ENCODE results near the gene SARDH. TPM values are rescaled to one million over a fixed set of nuclear protein-coding genes. Genes with fewer than 3 reads are reported as not detected.

The SARDH gene
- total and polyA plus RNA-seq, 2 experiments from 2014 or later = 6.0 to 16.9 TPM

GRCh38 chr9:133758228-133758627 is 20.1 kb upstream of the SARDH start:
- DNase-seq (ENCODE audit: low read depth in 1 of 2, low spot score in 1 of 2) = no peak
- no peak for TF ChIP-seq CTCF (IDR thresholded peaks at IDR 0.05; ENCODE audit: low read depth, low read length)
- H3K27me3 ChIP-seq = no peaks in the 10 kb centered on the region

GRCh38 chr9:133754688-133755227 is 16.6 kb upstream of the SARDH start:
- H3K9me3 ChIP-seq (ENCODE audit: low read depth) = no peaks in the 10 kb centered on the region
- no peaks in the 10 kb centered on the region for H3K4me1 ChIP-seq (ENCODE audit: low read depth)
- DNase-seq (ENCODE audit: low read depth in 1 of 2, low spot score in 1 of 2) = peak in 1 of 2 donors; percentile 32
- H3K27ac ChIP-seq = no peak overlapping the region
- H3K36me3 ChIP-seq = no peaks in the 10 kb centered on the region
- no peak overlapping the region for H3K4me3 ChIP-seq
- TF ChIP-seq CTCF (IDR thresholded peaks at IDR 0.05; ENCODE audit: low read depth, low read length) = no peak
- no peaks in the 10 kb centered on the region for H3K27me3 ChIP-seq

More at GRCh38 chr9:133758228-133758627, 20.1 kb upstream of the SARDH start:
- H3K9me3 ChIP-seq (ENCODE audit: low read depth) = no peaks in the 10 kb centered on the region
- no peak overlapping the region for H3K27ac ChIP-seq
- no peaks in the 10 kb centered on the region for H3K36me3 ChIP-seq
- no peak overlapping the region for H3K4me3 ChIP-seq
- no peaks in the 10 kb centered on the region for H3K4me1 ChIP-seq (ENCODE audit: low read depth)

- no peak for TF ChIP-seq CTCF (IDR thresholded peaks at IDR 0.05; ENCODE audit: low read depth, low read length)
- Histone ChIP-seq H3K36me3 (no peaks in the 10 kb centered on the region), H3K4me1 (ENCODE audit: low read depth) (no peaks in the 10 kb centered on the region), H3K27ac (no peak overlapping the region), H3K4me3 (no peak overlapping the region), H3K9me3 (ENCODE audit: low read depth) (no peaks in the 10 kb centered on the region), H3K27me3 (no peaks in the 10 kb centered on the region)
- no peak for DNase-seq (ENCODE audit: low read depth in 1 of 2, low spot score in 1 of 2)
These were observed 16.0 kb upstream of the SARDH start for GRCh38 chr9:133754187-133754586.

- Histone ChIP-seq H3K27me3 (no peaks in the 10 kb centered on the region), H3K27ac (no peak overlapping the region), H3K4me1 (ENCODE audit: low read depth) (no peaks in the 10 kb centered on the region), H3K36me3 (no peaks in the 10 kb centered on the region), H3K4me3 (no peak overlapping the region), H3K9me3 (ENCODE audit: low read depth) (no peaks in the 10 kb centered on the region)
- no peak for DNase-seq (ENCODE audit: low read depth in 1 of 2, low spot score in 1 of 2)
- no peak for TF ChIP-seq CTCF (IDR thresholded peaks at IDR 0.05; ENCODE audit: low read depth, low read length)
These were observed 14.7 kb upstream of the SARDH start for GRCh38 chr9:133752739-133753446.

GRCh38 chr9:133750982-133751649 is 13.0 kb upstream of the SARDH start:
- no peak for TF ChIP-seq CTCF (IDR thresholded peaks at IDR 0.05; ENCODE audit: low read depth, low read length)
- Histone ChIP-seq H3K36me3 (no peaks in the 10 kb centered on the region), H3K4me3 (no peak overlapping the region), H3K4me1 (ENCODE audit: low read depth) (no peaks in the 10 kb centered on the region), H3K9me3 (ENCODE audit: low read depth) (no peaks in the 10 kb centered on the region), H3K27me3 (no peaks in the 10 kb centered on the region), H3K27ac (no peak overlapping the region)
- DNase-seq (ENCODE audit: low read depth in 1 of 2, low spot score in 1 of 2) = no peak
